H1 (cell line): ENCODE data around the gene OR12D2.

Source experiments
- CTBP2 ChIP-seq: IDR thresholded peaks from 2 replicates; pipeline ENCODE4 v1.7.0; 2011; ENCODE audit warnings: borderline replicate concordance, mild to moderate bottlenecking, moderate library complexity, mixed read lengths, low read length; ENCODE audit not compliant: insufficient read depth, insufficient read length
- CTCF ChIP-seq, 3 experiments: IDR thresholded peaks; 1 replicate in 2 of 3; 2 replicates in 1 of 3; pipeline versions ENCODE4 v1.5.1 to v1.6.1; 2011; ENCODE audit warnings: low read length in 3 of 3, mild to moderate bottlenecking in 3 of 3, inconsistent platforms in 2 of 3, low read depth in 1 of 3, moderate library complexity in 1 of 3; ENCODE audit not compliant: insufficient read depth in 1 of 3; ENCODE audit errors: control extremely low read depth in 1 of 3
- EZH2 ChIP-seq: fragments of 200-600 bp; sonication (generic); IDR thresholded peaks from 2 replicates; pipeline ENCODE4 v1.7.1; 2012; ENCODE audit warnings: low read depth, mild to moderate bottlenecking, moderate library complexity, low read length, inconsistent platforms; ENCODE audit not compliant: severe bottlenecking
- FOSL1 ChIP-seq: IDR thresholded peaks from 2 replicates; pipeline ENCODE4 v1.6.1; 2011; ENCODE audit warnings: mild to moderate bottlenecking, low read depth, low read length, moderate library complexity; ENCODE audit not compliant: insufficient read depth
- GABPA ChIP-seq: IDR thresholded peaks from 2 replicates; pipeline ENCODE4 v1.6.1; 2011; ENCODE audit warnings: mild to moderate bottlenecking, low read length, moderate library complexity, borderline replicate concordance; ENCODE audit not compliant: insufficient read depth
- JUN ChIP-seq: IDR thresholded peaks from 2 replicates; pipeline ENCODE4 v1.6.1; 2011; ENCODE audit warnings: low read depth, mild to moderate bottlenecking, improper control_type of control experiment, low read length
- NRF1 ChIP-seq: IDR thresholded peaks from 2 replicates; pipeline ENCODE4 v1.6.1; 2011; ENCODE audit warnings: mild to moderate bottlenecking, low read depth, low read length, improper control_type of control experiment
- SP1 ChIP-seq: IDR thresholded peaks from 2 replicates; pipeline ENCODE4 v1.6.1; 2011; ENCODE audit warnings: low read depth, low read length
- TAF1 ChIP-seq: IDR thresholded peaks from 2 replicates; pipeline ENCODE4 v1.6.1; 2011; ENCODE audit warnings: mild to moderate bottlenecking, low read depth, low read length

GRCh38 chr6:29425075-29425474 lies 29.6 kb downstream of the OR12D2 start:
- no peak for TF ChIP-seq CTBP2
- no peak for TF ChIP-seq EZH2
- no peak for TF ChIP-seq FOSL1
- no peak for TF ChIP-seq NRF1
- no peak for TF ChIP-seq CTCF (IDR thresholded peaks at IDR 0.05; ENCODE audit: control extremely low read depth in 1 of 3, insufficient read depth in 1 of 3, low read depth in 1 of 3, low read length in 3 of 3)
- no peak for TF ChIP-seq JUN
- TF ChIP-seq GABPA = no peak
- no peak for TF ChIP-seq TAF1
- TF ChIP-seq SP1 = no peak
